Tibial artery (tissue), 4 donors: ENCODE results near the gene VEPH1.
A peak's percentile ranks its signal among the peaks of the same experiment; 100 is the strongest.

Experiments used
- DNase-seq, 2 donors: peaks; one replicate each; pipeline ENCODE4 v3.0.0-alpha.2; 2019
- H3K27ac ChIP-seq, 2 donors: fragments of 200-600 bp; sonication (generic) in 1 of 2; 1 replicate in 1 of 2; 2 replicates in 1 of 2; pipeline ENCODE4 v1.5.1; 2018 to 2019; ENCODE audit warnings: mild to moderate bottlenecking in 1 of 2
- H3K27me3 ChIP-seq, 2 donors: fragments of 200-600 bp; sonication (generic) in 1 of 2; one replicate each; pipeline versions ENCODE4 v1.5.1 to v1.6.0; 2016 to 2019
- H3K36me3 ChIP-seq, 3 donors: fragments of 200-600 bp; sonication (generic) in 2 of 3; one replicate each; pipeline ENCODE4 v1.5.1; 2016 to 2019; ENCODE audit warnings: mild to moderate bottlenecking in 2 of 3
- H3K4me1 ChIP-seq, 4 donors: fragments of 200-600 bp; sonication (generic) in 2 of 4; 1 replicate in 3 of 4; 2 replicates in 1 of 4; pipeline ENCODE4 v1.5.1; 2016 to 2019
- H3K4me3 ChIP-seq, 2 donors: fragments of 200-600 bp; sonication (generic) in 1 of 2; 1 replicate in 1 of 2; 2 replicates in 1 of 2; pipeline ENCODE4 v1.5.1; 2018 to 2019; ENCODE audit warnings: mild to moderate bottlenecking in 2 of 2
- H3K9me3 ChIP-seq, 3 donors: fragments of 200-600 bp; sonication (generic) in 1 of 3; one replicate each; pipeline ENCODE4 v1.5.1; 2016 to 2019
- CTCF ChIP-seq, 2 experiments: fragments of 200-600 bp in 1 of 2; fragments of 450-650 bp in 1 of 2; IDR thresholded peaks; one replicate each; pipeline ENCODE4 v1.5.1; 2017 to 2019; ENCODE audit warnings: antibody characterized with exemption in 2 of 2, mild to moderate bottlenecking in 1 of 2, moderate library complexity in 1 of 2
- intact Hi-C: fragments of 100-400 bp; cut with DNase I; formaldehyde crosslinking; loops from one replicate; pipeline ENCODE4 v1.15.0; 2023; ENCODE audit warnings: low total_unique reads

VEPH1 gene

GRCh38 chr3:157442729-157443128, 60.5 kb downstream of the VEPH1 start:
- H3K4me3 ChIP-seq: no peak overlapping the region
- intact Hi-C loops: no loop called here
- no peaks in the 10 kb centered on the region for H3K27me3 ChIP-seq
- H3K9me3 ChIP-seq: no peaks in the 10 kb centered on the region
- H3K4me1 ChIP-seq: peaks cover 0 to 9% (median 6%) of the 10 kb centered on the region in 4 donors
- peak in 1 of 2 donors; percentile 53 for DNase-seq
- H3K36me3 ChIP-seq: no peaks in the 10 kb centered on the region
- no peak overlapping the region for H3K27ac ChIP-seq
- no peak for TF ChIP-seq CTCF (IDR thresholded peaks at IDR 0.05)

GRCh38 chr3:157441102-157441624, 62.1 kb downstream of the VEPH1 start:
- H3K27ac ChIP-seq: no peak overlapping the region
- H3K4me3 ChIP-seq: no peak overlapping the region
- no peak for DNase-seq
- peaks cover 0 to 23% (median 15%) of the 10 kb centered on the region in 4 donors for H3K4me1 ChIP-seq
- H3K36me3 ChIP-seq: no peaks in the 10 kb centered on the region
- no peaks in the 10 kb centered on the region for H3K27me3 ChIP-seq
- H3K9me3 ChIP-seq: no peaks in the 10 kb centered on the region
- no peak for TF ChIP-seq CTCF (IDR thresholded peaks at IDR 0.05)
- intact Hi-C loops: no loop called here

GRCh38 chr3:157438194-157438730, 65.0 kb downstream of the VEPH1 start:
- H3K27ac ChIP-seq: no peak overlapping the region
- no peak for TF ChIP-seq CTCF (IDR thresholded peaks at IDR 0.05)
- DNase-seq: no peak
- no peaks in the 10 kb centered on the region for H3K27me3 ChIP-seq
- peak overlapping the region; percentile 54 to 66 for H3K4me3 ChIP-seq
- peaks cover 0 to 23% (median 15%) of the 10 kb centered on the region in 4 donors for H3K4me1 ChIP-seq
- no peaks in the 10 kb centered on the region for H3K36me3 ChIP-seq
- H3K9me3 ChIP-seq: no peaks in the 10 kb centered on the region
- intact Hi-C loops: no loop called here

- peak in 1 of 2 donors; percentile 46 for DNase-seq
- Histone ChIP-seq H3K27ac (peak within 1 kb of the TSS in 1 of 2 donors; percentile 24), H3K4me3 (peak within 1 kb of the TSS; percentile 54 to 66), H3K36me3 (no peaks in the 10 kb centered on the region), H3K9me3 (no peaks in the 10 kb centered on the region), H3K27me3 (no peaks in the 10 kb centered on the region), H3K4me1 (peaks cover 0 to 23% (median 15%) of the 10 kb centered on the region in 4 donors)
- TF ChIP-seq CTCF (IDR thresholded peaks at IDR 0.05): no peak
- intact Hi-C loops: no loop called here
These were observed 66.5 kb downstream of the VEPH1 start, which contains the start of gene PTX3 for GRCh38 chr3:157436583-157437291. TSS of gene PTX3 (plus strand) at chr3:157436850. CDS start at chr3:157436934, 84 bp downstream.

- Histone ChIP-seq H3K9me3 (no peaks in the 10 kb centered on the region), H3K27ac (no peak overlapping the region), H3K27me3 (no peaks in the 10 kb centered on the region), H3K4me3 (no peak overlapping the region), H3K4me1 (no peaks in the 10 kb centered on the region), H3K36me3 (no peaks in the 10 kb centered on the region)
- no peak for DNase-seq
- intact Hi-C loops: no loop called here
- no peak for TF ChIP-seq CTCF (IDR thresholded peaks at IDR 0.05)
These were observed 73.5 kb downstream of the VEPH1 start for GRCh38 chr3:157429708-157430107.
